AG09319 (cell line): ENCODE measurements around the gene CCL18.
"Not testable (repeated sequence)": the region's sequence is repeated elsewhere in the genome, so short reads cannot be mapped to it uniquely, and the experiment has no call there.

Source experiments
- DNase-seq: peaks from one replicate; pipeline ENCODE4 v3.0.0-alpha.2; 2010; ENCODE audit warnings: low read depth; ENCODE audit errors: extremely low read depth
- TF ChIP-seq, protein P1 (sequence below): IDR thresholded peaks from 2 replicates; pipeline ENCODE4 v1.5.1; 2011; ENCODE audit warnings: low read depth, mild to moderate bottlenecking, inconsistent platforms, low read length, moderate library complexity

CCL18 gene

DNA sequence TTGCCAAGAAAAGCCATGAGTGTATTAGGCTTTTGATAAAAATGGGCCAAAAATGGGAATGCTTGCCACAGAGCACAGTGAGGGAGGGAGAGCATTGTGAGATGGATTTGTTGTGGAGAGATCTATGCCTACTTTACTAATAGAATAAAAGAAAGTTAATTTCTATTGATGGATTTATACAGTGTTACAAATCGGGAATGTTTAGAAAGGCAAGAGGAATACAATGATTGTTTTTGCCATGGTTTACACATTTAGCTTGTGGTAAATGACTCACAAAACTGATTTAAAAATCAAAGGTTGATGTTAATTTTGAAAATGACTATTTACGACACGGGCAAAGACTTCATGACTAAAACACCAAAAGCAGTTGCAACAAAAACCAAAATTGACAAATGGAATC lies 56.1 kb downstream of the CCL18 start:
- TF ChIP-seq, protein P1, sequence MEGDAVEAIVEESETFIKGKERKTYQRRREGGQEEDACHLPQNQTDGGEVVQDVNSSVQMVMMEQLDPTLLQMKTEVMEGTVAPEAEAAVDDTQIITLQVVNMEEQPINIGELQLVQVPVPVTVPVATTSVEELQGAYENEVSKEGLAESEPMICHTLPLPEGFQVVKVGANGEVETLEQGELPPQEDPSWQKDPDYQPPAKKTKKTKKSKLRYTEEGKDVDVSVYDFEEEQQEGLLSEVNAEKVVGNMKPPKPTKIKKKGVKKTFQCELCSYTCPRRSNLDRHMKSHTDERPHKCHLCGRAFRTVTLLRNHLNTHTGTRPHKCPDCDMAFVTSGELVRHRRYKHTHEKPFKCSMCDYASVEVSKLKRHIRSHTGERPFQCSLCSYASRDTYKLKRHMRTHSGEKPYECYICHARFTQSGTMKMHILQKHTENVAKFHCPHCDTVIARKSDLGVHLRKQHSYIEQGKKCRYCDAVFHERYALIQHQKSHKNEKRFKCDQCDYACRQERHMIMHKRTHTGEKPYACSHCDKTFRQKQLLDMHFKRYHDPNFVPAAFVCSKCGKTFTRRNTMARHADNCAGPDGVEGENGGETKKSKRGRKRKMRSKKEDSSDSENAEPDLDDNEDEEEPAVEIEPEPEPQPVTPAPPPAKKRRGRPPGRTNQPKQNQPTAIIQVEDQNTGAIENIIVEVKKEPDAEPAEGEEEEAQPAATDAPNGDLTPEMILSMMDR = no peak

DNA sequence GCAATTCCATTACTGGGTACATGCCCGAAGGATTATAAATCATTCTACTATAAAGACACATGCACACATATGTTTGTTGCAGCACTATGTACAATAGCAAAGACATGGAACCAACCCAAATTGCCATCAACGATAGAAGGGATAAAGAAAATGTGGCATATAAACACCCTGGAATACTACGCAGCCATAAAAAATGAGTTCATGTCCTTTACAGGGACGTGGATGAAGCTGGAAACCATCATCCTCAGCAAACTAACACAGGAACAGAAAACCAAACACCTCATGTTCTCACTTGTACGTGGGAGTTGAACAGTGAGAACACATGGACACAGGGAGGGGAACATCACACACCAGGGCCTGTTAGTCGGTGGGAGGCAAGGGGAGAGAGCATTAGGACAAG lies 57.0 kb downstream of the CCL18 start:
- DNase-seq = not testable (repeated sequence)

More for the DNA sequence above, 56.1 kb downstream of the CCL18 start:
- no peak for DNase-seq
